Measurements from ENCODE around the gene PDGFB. TPM values are rescaled to one million over a fixed set of nuclear protein-coding genes. Genes with fewer than 3 reads are reported as not detected.

PDGFB gene
- total RNA-seq, 2 donors from 2014 or later: 10.8 to 12.6 TPM

DNA sequence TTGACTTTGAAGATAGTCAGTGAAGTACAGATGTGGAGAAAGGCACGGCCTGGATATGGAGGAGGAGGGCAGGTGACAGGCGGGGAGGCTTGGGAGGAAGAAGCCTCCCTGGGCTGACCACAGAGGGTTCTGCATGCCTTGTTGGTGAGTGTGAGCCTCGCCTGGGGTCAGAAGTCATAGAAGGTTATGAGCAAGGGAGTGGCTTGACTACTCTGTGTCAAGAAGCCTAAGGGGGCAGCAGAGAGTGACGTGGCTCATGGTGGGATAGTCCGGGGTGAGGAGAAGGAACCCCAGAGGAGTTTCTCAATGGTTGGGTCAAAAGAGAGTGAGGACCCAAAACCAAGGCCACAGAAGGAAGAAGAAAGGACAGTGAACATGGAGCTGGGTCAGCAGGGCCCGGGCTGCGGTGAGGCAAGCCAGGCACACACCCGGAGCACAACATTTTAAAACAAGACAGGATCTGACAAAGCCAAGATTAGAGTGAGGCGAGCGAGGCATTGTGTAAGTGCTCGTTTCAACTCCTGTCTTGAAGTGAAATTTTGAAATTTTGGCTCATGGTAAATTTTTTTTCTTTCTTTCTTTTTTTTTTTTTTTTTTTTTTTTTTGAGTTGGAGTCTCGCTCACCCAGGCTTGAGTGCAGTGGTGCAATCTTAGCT, 31.9 kb downstream of the PDGFB start:
- Histone ChIP-seq H3K27me3 (replicated peaks; ENCODE audit: insufficient read depth) (no peaks in the 10 kb centered on the region), H3K9me3 (no peaks in the 10 kb centered on the region), H3K4me3 (no peak overlapping the region), H3K27ac (no peak overlapping the region), H3K4me1 (ENCODE audit: control insufficient read depth in 1 of 2, low read depth in 2 of 2) (no peaks in the 10 kb centered on the region), H3K36me3 (no peaks in the 10 kb centered on the region)
- ATAC-seq (ENCODE audit: insufficient number of reproducible peaks, low FRiP score, low read depth) (no peak), DNase-seq (ENCODE audit: low spot score) (no peak)
- TF ChIP-seq, protein P1, sequence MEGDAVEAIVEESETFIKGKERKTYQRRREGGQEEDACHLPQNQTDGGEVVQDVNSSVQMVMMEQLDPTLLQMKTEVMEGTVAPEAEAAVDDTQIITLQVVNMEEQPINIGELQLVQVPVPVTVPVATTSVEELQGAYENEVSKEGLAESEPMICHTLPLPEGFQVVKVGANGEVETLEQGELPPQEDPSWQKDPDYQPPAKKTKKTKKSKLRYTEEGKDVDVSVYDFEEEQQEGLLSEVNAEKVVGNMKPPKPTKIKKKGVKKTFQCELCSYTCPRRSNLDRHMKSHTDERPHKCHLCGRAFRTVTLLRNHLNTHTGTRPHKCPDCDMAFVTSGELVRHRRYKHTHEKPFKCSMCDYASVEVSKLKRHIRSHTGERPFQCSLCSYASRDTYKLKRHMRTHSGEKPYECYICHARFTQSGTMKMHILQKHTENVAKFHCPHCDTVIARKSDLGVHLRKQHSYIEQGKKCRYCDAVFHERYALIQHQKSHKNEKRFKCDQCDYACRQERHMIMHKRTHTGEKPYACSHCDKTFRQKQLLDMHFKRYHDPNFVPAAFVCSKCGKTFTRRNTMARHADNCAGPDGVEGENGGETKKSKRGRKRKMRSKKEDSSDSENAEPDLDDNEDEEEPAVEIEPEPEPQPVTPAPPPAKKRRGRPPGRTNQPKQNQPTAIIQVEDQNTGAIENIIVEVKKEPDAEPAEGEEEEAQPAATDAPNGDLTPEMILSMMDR (IDR thresholded peaks at IDR 0.05): no peak

DNA sequence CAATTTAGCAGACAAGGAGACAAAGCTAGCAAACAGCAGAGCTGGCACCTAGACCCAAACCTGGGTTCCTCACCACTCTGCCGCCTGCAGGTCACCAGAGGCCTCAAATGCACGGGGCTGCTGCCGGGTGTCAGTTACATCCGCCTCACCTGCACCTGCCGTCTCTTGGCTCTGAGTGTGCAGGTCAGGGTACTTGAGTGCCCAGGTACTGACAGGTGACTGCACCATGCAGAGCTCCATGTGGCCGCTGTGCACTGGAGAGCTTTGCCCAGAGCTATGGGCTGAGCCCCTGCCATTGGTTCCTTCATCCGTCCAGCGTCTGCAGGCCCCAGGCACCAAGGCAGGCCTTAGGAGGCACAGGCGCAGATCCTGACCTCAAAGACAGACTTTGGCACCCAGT, 35.0 kb downstream of the PDGFB start:
- TF ChIP-seq, protein P1 (IDR thresholded peaks at IDR 0.05): no peak
- Histone ChIP-seq H3K36me3 (no peaks in the 10 kb centered on the region), H3K27ac (no peak overlapping the region), H3K27me3 (replicated peaks; ENCODE audit: insufficient read depth) (no peaks in the 10 kb centered on the region), H3K4me1 (ENCODE audit: control insufficient read depth in 1 of 2, low read depth in 2 of 2) (no peaks in the 10 kb centered on the region), H3K9me3 (no peaks in the 10 kb centered on the region), H3K4me3 (no peak overlapping the region)
- ATAC-seq (ENCODE audit: insufficient number of reproducible peaks, low FRiP score, low read depth) (no peak), DNase-seq (ENCODE audit: low spot score) (no peak)

DNA sequence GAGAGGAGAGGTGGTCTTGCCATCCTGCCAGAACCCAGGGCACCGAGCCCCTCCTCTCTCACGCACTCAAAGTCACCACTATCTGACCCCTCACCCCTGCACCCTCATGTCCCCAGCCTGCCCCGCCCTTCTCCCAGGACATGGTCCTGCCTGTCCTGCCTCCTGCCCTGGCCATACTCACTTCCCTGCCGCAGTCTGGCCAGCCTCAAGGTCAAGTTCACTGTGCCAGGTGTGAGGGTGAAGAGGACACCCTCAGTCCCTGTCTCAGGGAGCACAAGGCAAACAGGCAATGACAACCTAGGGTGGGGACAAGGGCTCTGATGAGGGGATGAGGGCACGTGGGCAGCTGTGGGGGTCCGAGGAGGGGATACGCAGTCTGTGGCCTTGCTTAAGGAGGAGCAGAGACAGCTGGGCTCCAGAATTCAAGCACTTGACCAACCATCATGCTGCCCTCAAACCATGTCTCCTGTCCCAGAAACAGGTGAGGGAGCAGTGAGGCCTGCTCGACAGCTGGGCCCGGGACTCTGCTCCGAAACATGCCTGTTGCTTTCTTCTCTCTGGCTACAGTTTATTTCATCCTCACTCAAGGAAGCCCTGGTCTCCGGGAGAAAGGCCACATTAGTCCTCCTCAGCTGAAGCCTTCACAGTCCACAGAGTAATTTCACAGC, 36.6 kb downstream of the PDGFB start:
- TF ChIP-seq, protein P1 (IDR thresholded peaks at IDR 0.05): no peak
- ATAC-seq (ENCODE audit: insufficient number of reproducible peaks, low FRiP score, low read depth): no peak

DNA sequence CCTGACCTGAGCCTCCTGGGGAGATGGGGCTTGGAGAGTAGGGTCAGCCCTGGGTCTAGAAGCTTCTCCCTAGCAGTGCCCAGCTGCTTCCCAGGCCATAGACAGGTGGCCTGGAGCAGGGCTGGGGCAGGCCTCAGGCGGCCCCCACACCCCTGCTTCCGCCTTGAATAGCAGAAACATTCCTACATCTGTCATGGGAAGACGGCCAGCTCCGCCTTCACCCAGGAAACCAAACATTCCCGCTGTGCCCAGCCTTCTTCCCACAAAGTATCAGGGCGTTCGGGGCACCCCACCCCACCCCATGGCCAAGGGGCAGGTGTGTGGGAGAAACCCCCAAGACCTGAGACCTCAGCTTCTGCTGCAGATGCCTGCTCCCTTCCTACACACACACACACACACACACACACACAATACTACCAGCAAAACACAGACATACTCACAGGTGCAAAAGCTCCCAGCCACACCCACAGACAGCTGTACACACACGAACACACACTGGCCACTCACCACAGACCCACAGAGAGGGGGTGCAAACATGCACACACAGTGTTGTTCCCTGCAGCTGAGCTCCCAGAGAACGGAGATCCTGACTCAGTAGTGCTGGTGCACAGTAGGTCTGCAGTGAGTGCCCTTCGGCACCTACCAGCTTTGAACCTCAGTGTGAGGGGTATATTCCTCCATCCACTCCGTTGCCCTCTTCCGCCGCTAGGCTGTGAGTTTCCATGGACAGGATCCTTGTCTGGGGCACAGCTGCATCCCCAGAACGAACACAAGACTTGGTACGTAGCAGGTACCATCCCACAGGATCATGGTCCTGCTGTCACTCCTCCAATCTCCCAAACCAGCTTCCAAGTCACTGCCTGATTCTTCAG, 37.4 kb downstream of the PDGFB start:
- Histone ChIP-seq H3K4me1 (ENCODE audit: control insufficient read depth in 1 of 2, low read depth in 2 of 2) (no peaks in the 10 kb centered on the region), H3K36me3 (no peaks in the 10 kb centered on the region), H3K4me3 (no peak overlapping the region), H3K27ac (no peak overlapping the region), H3K9me3 (no peaks in the 10 kb centered on the region), H3K27me3 (replicated peaks; ENCODE audit: insufficient read depth) (no peaks in the 10 kb centered on the region)
- TF ChIP-seq, protein P1 (IDR thresholded peaks at IDR 0.05): no peak
- DNase-seq (ENCODE audit: low spot score): no peak
- no peak for ATAC-seq (ENCODE audit: insufficient number of reproducible peaks, low FRiP score, low read depth)

More for the DNA sequence above, 36.6 kb downstream of the PDGFB start:
- Histone ChIP-seq H3K27me3 (replicated peaks; ENCODE audit: insufficient read depth) (no peaks in the 10 kb centered on the region), H3K4me1 (ENCODE audit: control insufficient read depth in 1 of 2, low read depth in 2 of 2) (no peaks in the 10 kb centered on the region), H3K27ac (no peak overlapping the region), H3K36me3 (no peaks in the 10 kb centered on the region), H3K4me3 (no peak overlapping the region), H3K9me3 (no peaks in the 10 kb centered on the region)
- no peak for DNase-seq (ENCODE audit: low spot score)

DNA sequence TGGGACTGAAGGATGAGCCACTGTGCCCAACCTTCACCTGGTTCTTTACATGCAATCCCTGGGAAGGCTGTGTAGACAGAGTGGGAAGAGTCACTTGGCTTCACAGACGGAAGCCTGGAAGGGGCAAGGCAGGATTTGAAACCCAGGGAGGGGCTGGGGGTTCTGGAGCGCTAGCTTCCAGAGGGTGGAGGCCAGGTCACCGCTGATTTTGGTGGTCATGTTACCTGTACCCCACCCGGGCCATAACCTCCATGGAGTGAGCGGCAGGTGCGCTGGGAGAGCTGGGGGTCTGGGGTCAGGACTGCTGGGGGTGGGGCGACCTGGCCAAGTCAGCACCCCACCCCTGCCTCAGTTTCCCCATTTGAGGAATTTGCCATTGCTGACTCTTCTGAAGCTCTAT, 38.3 kb downstream of the PDGFB start:
- Histone ChIP-seq H3K27ac (no peak overlapping the region), H3K4me1 (ENCODE audit: control insufficient read depth in 1 of 2, low read depth in 2 of 2) (no peaks in the 10 kb centered on the region), H3K4me3 (no peak overlapping the region), H3K36me3 (no peaks in the 10 kb centered on the region), H3K27me3 (replicated peaks; ENCODE audit: insufficient read depth) (no peaks in the 10 kb centered on the region), H3K9me3 (no peaks in the 10 kb centered on the region)
- ATAC-seq (ENCODE audit: insufficient number of reproducible peaks, low FRiP score, low read depth): no peak
- TF ChIP-seq, protein P1 (IDR thresholded peaks at IDR 0.05): no peak
- DNase-seq (ENCODE audit: low spot score): no peak

All from thoracic aorta (tissue), 2 donors.